Measurements from ENCODE around the gene LHX5. TPM values are rescaled to one million over a fixed set of nuclear protein-coding genes. Genes with fewer than 3 reads are reported as not detected.
"Not testable (repeated sequence)": the region's sequence is repeated elsewhere in the genome, so short reads cannot be mapped to it uniquely, and the experiment has no call there.

LHX5 gene
- not detected for total RNA-seq
- long read RNA-seq = 0 reads

DNA sequence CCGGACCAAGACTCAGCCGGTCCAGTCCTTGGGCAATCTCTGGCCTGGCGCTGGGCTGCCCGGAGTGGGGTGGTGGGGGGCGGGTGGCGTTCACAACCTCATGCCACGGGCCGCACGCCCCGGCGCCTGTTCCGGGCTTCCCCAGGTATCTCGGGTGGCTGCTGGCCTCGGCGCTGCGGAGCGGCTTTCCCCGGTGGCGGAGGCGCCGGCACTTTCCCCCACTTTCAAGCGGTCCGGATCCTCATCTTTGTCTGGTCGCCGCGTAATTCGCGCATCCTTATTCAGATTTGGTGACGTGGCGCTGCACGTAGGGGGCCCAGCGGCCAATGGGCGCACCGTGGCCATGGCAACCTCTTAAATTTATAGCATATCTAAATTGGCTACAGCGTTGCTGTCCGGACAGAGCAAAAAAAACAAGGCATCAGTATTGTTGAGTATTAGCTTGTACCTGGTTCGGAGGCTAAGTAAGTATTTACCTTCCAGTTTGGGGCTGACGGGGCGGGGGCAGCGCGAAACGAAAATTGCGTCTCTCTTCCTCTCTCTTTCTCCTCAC, at the start of gene LHX5:
Gene LHX5, minus strand, starts transcription at position 253 of the 553 bp plus-strand sequence. CDS start 373 bp downstream, outside the sequence.
- no peak for ATAC-seq
- DNase-seq (ENCODE audit: missing footprints) = no peak
- intact Hi-C loops (cut with DNase I) = no loop called here

DNA sequence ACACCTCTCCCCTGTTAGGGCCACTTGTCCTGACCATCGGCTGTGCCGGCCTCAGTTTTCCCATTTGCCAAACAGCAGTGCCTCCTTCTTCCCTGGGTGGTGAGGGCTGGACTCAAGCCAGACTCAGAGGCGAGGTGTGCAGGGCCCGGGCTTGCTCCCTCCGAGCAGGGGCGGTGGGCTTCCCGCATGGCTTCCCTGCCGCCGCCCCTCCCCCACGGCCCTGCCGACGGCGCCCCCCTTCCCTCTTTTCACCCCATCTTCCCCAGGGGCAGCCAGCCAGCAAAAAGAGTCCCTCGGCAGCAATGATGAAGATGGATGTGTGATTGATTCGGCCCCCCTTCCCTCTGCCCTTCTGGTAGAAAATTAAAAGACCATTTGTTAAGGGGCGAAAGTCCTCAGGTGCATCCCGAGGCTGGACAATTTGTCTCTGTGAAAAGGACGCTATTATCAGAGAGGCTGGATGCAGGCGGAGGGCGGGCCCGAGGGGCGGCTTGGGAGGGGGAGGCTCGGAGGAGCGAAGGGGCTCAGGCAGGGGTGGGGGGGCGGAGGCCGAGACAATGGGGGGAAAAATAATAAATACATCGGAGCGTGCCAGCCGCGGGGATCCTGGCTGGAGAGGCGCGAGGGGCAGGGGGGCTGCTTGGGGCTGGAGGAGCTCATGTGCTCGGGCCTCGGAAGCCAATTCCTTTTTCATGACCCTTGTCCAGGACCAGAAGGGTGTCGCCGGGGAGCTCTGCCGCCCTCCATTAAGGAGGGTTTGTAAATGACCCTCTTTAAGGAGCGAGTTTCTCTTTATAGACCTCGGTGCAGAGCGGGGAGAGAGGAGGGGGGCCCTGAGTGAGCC, 48.0 kb upstream of the LHX5 start:
- DNase-seq (ENCODE audit: missing footprints) (no peak), ATAC-seq (no peak)
- intact Hi-C loops (cut with DNase I) = no loop called here

- ATAC-seq = no peak
- intact Hi-C loops (cut with DNase I) = no loop called here
- DNase-seq (ENCODE audit: missing footprints) = no peak
Measured at GRCh38 chr12:113515082-113515856, 43.6 kb upstream of the LHX5 start.

DNA sequence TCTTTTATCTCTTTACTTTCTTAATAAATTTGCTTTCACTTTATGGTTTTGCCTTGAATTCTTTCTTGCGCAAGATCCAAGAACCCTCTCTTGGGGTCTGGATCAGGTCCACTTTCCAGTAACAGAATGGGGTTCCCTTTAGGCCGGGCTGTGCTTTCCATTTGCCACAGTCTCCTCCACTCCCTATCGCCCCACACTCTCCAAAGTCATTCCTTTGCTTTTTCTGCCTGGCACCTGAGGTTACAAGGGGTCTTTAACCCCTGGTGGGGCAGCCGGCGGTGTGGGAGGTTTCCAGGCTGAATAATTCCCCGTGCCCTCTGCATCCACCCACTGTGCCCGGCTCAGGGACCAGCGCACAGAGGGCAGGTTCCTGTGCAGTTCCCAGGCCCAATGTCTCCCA, 42.9 kb upstream of the LHX5 start:
- intact Hi-C loops (cut with DNase I) = no loop called here
- ATAC-seq = no peak
- no peak for DNase-seq (ENCODE audit: missing footprints)

GRCh38 chr12:113512568-113512967, 40.9 kb upstream of the LHX5 start:
- ATAC-seq = no peak
- intact Hi-C loops (cut with DNase I) = no loop called here

GRCh38 chr12:113506867-113507266, 35.2 kb upstream of the LHX5 start:
- ATAC-seq = no peak
- intact Hi-C loops (cut with DNase I) = no loop called here
- no peak for DNase-seq (ENCODE audit: missing footprints)

More at GRCh38 chr12:113512568-113512967, 40.9 kb upstream of the LHX5 start:
- no peak for DNase-seq (ENCODE audit: missing footprints)

- DNase-seq (ENCODE audit: missing footprints) = no peak
- no peak for ATAC-seq
- intact Hi-C loops (cut with DNase I) = no loop called here
Measured at GRCh38 chr12:113505941-113506340, 34.3 kb upstream of the LHX5 start.

GRCh38 chr12:113504917-113505316, 33.2 kb upstream of the LHX5 start:
- ATAC-seq = no peak
- no peak for DNase-seq (ENCODE audit: missing footprints)
- intact Hi-C loops (cut with DNase I) = no loop called here

- intact Hi-C loops (cut with DNase I) = no loop called here
- ATAC-seq = no peak
- no peak for DNase-seq (ENCODE audit: missing footprints)
Measured at GRCh38 chr12:113500782-113501311, 29.2 kb upstream of the LHX5 start.

DNA sequence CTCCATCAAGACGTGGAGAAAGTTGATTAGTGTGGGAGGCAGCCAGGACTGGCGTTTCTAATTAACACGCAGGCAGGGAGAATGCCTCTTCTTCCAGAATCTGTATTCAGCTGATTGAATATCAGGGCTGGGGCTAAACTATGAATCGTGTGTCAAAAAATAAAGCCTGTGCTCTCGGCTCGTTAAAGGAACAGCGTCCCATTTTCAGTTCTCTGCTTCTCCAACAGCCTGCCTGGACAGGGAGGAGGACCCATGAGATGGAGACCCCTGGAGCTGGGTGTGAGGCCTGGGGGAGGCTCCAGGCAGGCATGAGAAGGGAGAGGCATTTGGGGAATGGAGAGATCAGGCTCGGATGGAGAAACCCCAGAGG, 28.6 kb upstream of the LHX5 start:
- no peak for ATAC-seq
- DNase-seq (ENCODE audit: missing footprints) = no peak
- intact Hi-C loops (cut with DNase I) = no loop called here

- no peak for DNase-seq (ENCODE audit: missing footprints)
- ATAC-seq = no peak
- intact Hi-C loops (cut with DNase I) = no loop called here
Measured at GRCh38 chr12:113498490-113498889, 26.8 kb upstream of the LHX5 start.

DNA sequence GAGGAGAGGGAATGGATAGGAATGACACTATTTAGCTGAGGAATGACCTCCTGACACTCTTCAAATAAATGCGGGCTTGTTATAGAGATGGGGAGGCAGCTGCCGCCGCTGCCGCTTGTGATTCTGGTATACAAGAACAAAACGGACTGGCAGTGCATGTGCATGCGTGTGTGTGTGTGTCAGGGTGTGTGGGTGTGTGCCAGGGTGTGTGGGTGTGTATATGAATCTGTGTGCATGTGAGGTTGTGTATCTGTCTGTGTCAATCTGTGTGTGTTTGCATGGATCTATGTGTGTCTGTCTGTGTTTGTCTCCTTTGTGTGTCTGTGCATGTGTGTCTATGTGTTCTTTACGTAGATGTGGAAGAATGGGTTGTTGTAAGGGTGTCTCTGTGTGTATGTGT, 26.0 kb upstream of the LHX5 start:
- no peak for ATAC-seq
- DNase-seq (ENCODE audit: missing footprints) = no peak
- intact Hi-C loops (cut with DNase I) = no loop called here

DNA sequence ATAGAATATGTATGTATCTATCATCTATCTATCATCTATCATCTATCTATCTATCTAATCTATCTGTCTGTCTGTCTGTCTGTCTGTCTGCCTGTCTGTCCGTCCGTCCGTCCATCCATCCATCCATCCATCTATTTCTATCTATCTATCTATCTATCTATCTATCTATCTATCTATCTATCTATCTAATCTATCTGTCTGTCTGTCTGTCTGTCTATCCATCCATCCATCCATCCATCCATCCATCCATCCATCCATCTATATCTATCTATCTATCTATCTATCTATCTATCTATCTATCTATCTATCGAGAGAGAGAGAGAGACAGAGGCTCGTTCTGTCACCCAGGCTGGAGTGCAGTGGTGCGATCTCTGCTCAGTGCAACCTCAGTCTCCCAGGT, 24.3 kb upstream of the LHX5 start:
- intact Hi-C loops (cut with DNase I); DNase-seq (ENCODE audit: missing footprints); ATAC-seq: not testable (repeated sequence)

DNA sequence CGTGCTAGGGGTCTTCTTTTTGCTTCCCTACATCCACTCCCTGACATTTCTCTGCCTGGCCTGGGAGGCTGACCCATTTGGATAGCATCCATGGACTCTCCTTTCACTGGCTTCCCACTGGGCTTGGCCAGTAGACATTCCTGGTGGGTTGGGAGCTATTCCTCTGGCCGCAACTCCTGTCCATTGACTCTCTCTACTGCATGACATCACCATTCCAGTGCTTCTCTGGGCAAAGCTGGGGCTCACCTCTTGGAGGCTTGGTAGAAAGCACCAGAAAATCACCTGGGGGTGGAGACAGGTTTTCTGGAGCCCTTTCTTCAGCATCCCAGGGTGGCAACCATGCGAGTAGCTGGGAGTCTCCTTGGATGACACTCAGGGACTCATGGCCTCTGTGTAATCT, 16.7 kb upstream of the LHX5 start:
- DNase-seq (ENCODE audit: missing footprints) = no peak
- intact Hi-C loops (cut with DNase I) = no loop called here
- no peak for ATAC-seq

DNA sequence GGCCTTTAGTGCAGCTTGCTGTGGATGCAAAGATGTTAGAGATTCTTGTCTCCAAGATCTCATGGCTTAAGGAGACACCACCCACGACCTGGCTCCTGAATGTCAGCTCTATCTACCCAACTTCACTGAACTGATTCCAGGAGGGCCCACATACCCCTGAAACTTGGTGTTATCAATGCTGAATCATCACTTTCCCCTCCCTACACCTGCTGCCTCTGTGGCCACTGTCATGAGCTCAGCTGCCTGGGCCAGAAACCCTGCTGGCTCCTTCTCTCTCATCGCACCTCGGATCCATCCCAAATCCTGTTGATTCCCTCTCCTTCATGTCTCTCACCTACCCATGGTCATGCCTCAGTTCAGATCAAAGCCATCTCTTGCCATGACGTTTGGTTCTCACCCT, 15.1 kb upstream of the LHX5 start:
- DNase-seq (ENCODE audit: missing footprints) (no peak), ATAC-seq (no peak)
- intact Hi-C loops (cut with DNase I) = no loop called here

DNA sequence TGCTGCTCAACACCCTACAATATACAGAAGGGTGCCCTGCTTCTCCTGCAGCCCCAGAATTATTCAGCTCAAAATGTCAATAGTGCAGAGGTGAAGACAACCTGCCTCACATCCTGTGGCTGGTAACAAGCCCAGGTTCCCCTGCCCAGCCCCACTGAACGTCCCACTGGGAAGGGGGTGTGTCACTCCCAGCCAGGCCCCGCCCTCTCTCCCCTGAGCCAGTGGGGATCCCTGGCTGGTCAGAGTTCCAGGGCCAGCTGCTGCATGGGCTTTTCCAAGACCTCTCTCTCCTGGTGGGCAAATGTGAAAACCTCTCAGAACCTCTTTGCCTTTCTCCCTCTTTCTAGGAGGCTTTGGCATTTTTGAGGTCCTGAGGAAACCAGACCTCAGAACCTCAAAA, 13.7 kb upstream of the LHX5 start:
- no peak for ATAC-seq
- intact Hi-C loops (cut with DNase I) = no loop called here
- DNase-seq (ENCODE audit: missing footprints) = no peak

- intact Hi-C loops (cut with DNase I) = no loop called here
- no peak for ATAC-seq
- no peak for DNase-seq (ENCODE audit: missing footprints)
Measured at GRCh38 chr12:113482334-113482733, 10.7 kb upstream of the LHX5 start.

GRCh38 chr12:113480336-113480971, 8.8 kb upstream of the LHX5 start:
- intact Hi-C loops (cut with DNase I) = no loop called here
- ATAC-seq = no peak
- DNase-seq (ENCODE audit: missing footprints) = no peak
